ENCODE data around the gene TAS2R16.

Gene TAS2R16

DNA sequence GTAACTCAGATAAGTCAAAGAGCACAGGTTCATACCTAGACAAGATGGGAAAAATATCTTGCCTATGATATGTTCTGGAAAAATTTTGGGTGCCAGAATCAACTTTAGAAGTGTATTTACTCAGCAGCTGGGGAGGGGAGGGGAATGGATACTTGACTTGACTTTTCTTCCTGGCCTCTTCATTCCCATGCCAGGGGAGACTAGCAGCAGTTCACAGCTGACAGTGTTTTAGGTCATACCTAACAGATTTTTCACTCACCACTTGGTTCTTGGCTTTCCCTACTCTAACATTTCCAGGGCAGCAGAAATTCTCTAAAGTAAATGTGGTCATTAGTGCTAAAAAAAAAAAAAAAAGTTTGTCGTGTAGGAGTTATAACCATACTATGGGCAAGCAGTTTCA, 46.3 kb downstream of the TAS2R16 start:
- no peaks in the 10 kb centered on the region for H3K27me3 ChIP-seq (ENCODE audit: insufficient read depth, insufficient read length)
- TF ChIP-seq YY1 (IDR thresholded peaks at IDR 0.05; ENCODE audit: insufficient read depth, insufficient read length) (no peak), SUZ12 (IDR thresholded peaks at IDR 0.05; ENCODE audit: extremely low read depth, insufficient read depth, insufficient read length) (no peak), ZNF274 (IDR thresholded peaks at IDR 0.05; ENCODE audit: low read depth, low read length) (no peak)
- no peaks in the 10 kb centered on the region for H3K4me1 ChIP-seq (ENCODE audit: insufficient read depth, insufficient read length)
- no peaks in the 10 kb centered on the region for H3K9me3 ChIP-seq (ENCODE audit: insufficient read depth, low read length)
- no peak overlapping the region for H3K9ac ChIP-seq (ENCODE audit: insufficient read length, low read depth)
- H3K36me3 ChIP-seq (ENCODE audit: insufficient read depth, insufficient read length, low read length): no peaks in the 10 kb centered on the region
- DNase-seq (ENCODE audit: low read depth, low spot score): no peak
- no peak overlapping the region for H3K4me3 ChIP-seq (ENCODE audit: insufficient read length, low read depth)

Measured in NT2/D1 (cell line).